GM18502 (cell line): ENCODE data around the gene GRHL1.
A peak's percentile ranks its signal among the peaks of the same experiment; 100 is the strongest.
"Not testable (repeated sequence)": the region's sequence is repeated elsewhere in the genome, so short reads cannot be mapped to it uniquely, and the experiment has no call there.

ENCODE experiments used
- ATAC-seq: cut with Tn5 transposase; IDR thresholded peaks from one replicate; pipeline ENCODE4 v1.9.1; 2021; ENCODE audit warnings: mild to moderate bottlenecking; ENCODE audit not compliant: unreplicated experiment, poor library complexity

GRHL1 gene, protein sequence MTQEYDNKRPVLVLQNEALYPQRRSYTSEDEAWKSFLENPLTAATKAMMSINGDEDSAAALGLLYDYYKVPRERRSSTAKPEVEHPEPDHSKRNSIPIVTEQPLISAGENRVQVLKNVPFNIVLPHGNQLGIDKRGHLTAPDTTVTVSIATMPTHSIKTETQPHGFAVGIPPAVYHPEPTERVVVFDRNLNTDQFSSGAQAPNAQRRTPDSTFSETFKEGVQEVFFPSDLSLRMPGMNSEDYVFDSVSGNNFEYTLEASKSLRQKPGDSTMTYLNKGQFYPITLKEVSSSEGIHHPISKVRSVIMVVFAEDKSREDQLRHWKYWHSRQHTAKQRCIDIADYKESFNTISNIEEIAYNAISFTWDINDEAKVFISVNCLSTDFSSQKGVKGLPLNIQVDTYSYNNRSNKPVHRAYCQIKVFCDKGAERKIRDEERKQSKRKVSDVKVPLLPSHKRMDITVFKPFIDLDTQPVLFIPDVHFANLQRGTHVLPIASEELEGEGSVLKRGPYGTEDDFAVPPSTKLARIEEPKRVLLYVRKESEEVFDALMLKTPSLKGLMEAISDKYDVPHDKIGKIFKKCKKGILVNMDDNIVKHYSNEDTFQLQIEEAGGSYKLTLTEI

DNA sequence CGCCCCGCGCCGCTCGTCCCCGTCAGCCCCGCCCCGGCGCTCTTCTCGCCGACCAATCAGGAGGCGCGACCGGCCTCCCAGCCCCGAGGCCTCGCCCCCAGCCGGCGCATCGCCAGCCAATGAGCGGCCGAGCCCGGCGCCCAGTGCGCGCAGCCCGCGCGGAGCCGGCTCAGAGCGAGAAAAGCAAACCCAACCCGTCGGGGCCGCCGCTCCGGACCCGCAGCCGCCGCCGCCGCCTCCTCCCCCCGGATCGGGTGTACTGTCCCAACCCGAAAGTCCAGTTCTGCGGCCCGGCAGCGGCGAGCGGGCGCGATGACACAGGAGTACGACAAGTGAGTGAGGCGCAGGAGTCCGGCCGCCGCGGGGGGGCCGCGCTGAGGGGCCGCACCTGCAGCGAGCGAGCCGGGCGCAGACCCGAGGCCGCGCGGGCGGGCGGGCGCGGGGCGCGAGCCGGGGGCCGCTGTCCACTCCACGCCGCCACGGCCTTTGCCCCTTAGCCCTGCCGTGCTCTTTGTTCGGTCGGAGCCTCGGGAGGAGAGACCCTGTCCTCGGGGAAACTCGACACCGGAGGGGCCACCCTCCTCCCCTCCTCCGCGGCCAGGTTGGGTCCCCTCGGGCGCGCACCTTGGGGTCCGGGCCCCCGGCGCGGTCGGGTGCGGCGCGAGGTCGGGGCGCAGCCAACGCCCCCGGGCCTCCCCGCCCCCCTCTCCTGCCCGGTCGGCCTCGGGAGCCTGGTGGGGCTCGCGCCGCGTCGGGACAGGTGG, at the start of gene GRHL1:
Gene GRHL1 (plus strand): TSS at position 172 of the 764 bp plus-strand sequence. CDS start 141 bp downstream, at position 313.
- ATAC-seq = peak; percentile 96

DNA sequence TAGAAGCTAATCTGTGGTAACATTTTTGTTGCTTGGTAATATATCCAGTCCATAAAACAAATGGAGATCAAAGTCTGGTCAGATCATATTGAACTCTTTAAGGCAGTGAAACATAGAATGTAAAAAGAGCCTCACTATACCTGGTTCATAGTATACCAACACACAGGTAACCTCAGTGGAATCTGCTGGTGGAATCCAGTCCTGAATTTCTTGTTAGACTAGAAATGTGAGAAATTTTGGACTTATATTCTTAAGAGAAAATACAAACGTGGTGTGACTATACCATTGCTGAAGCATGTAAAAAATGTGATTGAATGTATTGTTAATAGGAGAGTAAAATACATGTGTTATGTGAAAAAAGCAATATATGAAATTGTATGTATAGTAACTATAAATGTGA, 46.1 kb upstream of the GRHL1 start:
- no peak for ATAC-seq

DNA sequence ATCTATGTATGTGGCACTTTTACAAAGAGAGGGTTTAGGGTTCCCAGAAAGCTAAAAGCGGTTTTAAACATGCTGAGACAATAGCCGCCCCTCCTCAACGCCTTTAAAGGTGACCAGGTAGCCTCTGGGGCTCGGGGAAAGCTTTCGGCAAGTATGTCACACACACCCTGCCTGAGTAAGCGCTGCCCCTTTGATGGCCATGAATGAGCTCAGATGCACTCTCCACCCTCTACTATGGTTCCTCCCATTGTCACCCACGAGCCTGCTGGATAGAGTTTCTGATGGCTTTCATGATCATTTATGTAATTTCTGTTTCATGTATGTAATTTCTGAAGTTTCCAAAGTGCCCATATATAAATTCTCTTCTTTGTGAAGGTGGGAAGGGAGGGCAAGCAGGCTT, 44.1 kb upstream of the GRHL1 start:
- no peak for ATAC-seq

DNA sequence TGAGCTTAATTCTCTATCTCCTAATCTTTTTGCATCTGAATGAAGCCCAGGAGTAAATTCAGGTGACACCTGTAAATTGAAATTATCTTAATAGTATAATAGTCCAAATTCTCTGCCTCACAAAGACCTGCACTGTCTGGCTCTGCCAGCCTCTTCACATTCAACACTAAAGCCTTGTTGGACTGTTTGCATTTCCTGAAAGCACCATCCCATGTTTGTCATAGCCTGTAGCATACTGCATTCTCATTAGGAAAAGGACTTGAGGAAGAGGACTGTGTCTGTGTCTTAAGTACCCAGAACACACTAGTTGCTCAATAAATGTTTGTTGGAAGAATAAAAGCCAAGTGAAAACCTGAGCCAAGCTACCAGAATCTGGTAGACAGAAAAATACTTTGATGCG, 42.9 kb upstream of the GRHL1 start:
- ATAC-seq = no peak

DNA sequence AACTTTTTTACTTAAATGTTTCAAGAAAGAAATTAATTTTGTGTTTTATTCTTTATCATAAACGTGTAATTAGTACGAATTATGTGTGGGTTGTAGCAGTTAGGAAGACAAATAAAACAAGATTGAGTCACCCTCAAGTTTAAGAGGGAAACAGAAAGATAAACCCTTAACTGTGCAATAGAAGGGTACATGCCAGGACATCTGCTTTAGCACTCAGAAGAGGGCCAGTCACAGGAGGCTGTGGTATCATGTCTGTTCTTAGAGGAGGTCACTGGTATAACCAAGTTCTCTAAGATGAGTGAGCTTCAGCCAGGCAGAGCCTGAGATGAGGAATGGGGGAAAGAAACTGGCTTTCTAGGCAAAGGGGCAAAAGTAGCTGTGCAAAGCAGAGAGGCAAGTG, 42.4 kb upstream of the GRHL1 start:
- ATAC-seq = no peak

DNA sequence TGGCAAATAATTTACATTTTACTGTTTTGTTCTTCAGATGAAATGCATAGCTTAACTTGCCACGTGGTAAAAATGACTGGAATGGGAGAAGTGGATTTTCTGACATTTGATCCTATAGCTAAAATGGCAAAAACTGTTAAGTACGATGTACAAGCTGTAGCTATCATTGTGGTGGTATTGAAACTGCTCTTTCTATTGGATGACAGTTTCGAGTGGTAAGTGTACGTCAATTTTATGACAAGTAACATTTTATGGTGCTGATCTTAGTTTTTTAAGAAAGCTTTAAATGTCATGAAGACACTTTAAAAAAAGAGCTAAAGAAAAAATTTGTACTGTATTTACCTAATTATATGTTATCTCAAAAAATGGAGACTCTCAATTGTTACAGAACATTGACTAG, 40.8 kb upstream of the GRHL1 start:
- no peak for ATAC-seq

DNA sequence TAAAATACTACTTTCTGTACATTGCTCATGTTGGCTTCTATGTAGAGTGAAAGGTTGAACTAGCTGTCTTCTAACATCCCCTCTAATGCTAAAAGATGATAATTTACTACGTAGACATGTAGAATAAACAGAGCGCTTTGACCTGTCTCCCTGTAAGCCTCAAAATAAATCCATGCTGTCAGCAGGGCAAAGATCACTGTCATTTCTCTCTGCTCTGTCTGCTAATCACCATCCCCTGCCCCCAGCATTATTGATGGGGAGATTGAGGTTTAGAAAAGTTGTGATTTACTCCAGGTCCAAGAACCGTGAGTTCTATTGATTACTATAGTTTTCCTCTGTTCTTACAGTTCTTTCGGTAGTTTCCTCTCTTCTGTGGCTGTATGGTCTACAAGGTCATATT, 39.0 kb upstream of the GRHL1 start:
- no peak for ATAC-seq

DNA sequence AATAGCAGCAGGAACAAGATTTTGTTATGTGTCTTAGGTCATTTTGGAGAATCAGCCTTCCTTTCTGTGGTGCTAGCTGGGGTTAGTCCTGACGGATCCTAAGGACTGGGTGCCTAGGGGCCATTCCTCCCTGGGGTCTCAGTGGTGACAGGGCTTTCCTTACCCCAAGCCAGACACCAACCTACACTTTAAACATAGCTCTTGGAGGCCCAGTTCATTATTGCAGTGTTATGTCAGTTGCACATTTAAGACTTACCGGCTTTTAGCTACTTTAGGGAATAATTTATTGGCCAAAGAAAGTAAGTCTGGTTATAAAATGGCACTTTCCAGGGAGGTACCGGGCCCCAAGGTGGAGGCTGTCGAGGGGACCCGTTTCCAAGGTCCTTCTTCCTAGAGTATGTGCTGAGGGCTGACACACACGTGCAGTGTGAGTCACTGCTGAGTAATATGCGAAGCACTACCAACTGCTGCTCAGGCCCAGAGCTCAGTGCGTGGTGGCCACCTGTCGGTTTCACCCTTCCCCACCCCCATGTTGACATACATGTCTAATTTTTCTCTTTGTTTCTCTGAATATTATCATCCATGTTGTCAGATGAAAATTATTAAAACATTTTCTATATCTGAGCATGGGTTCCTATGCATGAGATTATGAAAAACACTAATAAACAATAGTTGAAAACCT, 37.0 kb upstream of the GRHL1 start:
- peak; percentile 100 for ATAC-seq

DNA sequence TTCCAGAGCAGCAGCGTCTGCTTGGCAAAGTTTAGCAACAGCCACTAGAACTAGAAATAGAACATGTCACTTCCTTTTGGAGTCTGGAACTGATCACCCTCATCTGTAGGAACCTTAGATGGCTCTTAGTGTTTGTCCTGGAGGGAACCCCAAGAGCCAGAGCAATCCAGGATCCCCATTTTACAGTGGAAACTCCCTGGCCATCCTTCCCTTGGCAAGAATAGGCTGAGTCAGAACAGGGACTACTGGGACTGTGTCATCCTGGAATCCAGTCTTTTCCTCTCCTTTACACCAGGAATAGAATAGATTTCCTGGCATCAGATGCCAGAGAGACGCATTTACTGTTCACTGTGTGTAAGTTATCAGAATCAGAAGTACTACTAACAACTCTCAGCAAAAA, 33.2 kb upstream of the GRHL1 start:
- no peak for ATAC-seq

DNA sequence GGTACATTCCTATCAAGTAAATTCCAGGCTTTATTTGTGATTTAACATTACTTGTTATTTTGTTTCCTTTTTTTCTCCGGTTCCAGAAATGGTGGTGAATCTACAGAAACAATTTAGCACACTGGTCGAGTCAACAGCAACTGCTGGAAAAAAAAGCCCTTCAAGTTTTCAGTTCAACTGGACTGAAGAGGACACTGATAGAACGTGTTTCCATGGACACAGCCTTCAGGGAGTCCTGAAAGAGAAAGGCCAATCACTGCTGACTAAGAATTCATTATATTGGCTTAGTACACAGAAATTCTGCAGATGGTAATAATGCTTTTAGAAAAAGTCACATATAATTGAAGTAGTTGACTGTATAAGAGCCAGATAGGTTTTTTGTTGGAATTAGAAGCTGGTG, 32.0 kb upstream of the GRHL1 start:
- ATAC-seq = no peak

DNA sequence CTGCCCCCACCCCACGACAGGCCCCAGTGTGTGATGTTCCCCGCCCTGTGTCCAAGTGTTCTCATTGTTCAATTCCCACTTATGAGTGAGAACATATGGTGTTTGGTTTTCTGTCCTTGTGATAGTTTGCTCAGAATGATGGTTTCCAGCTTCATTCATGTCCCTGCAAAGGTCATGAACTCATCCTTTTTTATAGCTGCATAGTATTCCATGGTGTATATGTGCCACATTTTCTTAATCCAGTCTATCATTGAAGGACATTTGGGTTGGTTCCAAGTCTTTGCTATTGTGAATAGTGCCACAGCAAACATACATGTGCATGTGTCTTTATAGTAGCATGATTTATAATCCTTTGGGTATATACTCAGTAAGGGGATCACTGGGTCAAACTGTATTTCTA, 24.5 kb upstream of the GRHL1 start:
- ATAC-seq = not testable (repeated sequence)

DNA sequence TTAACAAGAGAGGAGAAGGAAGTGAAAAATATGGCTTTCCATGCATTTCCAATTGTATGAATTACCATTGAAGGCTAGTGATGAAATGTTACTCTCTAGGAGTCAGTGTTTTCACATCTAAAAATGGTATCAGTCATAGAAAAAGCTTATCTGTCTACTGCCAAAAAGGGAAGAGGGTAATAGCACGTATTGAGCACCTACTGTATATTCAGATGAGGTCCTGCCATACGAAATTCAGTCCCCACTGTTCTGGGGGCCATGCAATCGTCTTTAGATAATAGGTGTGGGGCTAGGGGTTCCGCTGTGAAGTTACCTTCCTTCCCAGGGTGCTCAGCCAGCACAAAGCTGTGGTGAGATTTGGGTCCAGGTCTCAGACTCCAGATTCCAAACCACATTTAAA, 14.2 kb upstream of the GRHL1 start:
- ATAC-seq = no peak

DNA sequence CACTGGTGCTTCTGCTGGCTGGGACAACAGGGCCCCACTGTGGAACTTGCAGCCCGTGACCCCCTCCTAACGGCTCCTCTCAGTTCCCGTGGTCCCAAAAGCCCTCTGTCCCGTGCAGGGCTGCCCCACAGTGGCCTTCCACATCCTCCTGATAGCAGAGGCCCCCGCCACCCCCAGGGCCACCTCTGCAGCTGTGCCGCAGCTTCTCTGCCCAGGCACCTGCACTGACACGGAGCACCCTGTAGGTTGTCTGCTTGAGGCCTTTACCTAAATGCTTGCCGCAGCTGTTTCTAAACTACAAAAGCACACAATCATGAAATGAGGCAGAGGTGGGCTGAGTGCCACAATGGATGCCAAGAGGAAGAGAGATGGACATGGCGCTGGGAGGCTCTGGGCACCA, 13.5 kb upstream of the GRHL1 start:
- no peak for ATAC-seq

DNA sequence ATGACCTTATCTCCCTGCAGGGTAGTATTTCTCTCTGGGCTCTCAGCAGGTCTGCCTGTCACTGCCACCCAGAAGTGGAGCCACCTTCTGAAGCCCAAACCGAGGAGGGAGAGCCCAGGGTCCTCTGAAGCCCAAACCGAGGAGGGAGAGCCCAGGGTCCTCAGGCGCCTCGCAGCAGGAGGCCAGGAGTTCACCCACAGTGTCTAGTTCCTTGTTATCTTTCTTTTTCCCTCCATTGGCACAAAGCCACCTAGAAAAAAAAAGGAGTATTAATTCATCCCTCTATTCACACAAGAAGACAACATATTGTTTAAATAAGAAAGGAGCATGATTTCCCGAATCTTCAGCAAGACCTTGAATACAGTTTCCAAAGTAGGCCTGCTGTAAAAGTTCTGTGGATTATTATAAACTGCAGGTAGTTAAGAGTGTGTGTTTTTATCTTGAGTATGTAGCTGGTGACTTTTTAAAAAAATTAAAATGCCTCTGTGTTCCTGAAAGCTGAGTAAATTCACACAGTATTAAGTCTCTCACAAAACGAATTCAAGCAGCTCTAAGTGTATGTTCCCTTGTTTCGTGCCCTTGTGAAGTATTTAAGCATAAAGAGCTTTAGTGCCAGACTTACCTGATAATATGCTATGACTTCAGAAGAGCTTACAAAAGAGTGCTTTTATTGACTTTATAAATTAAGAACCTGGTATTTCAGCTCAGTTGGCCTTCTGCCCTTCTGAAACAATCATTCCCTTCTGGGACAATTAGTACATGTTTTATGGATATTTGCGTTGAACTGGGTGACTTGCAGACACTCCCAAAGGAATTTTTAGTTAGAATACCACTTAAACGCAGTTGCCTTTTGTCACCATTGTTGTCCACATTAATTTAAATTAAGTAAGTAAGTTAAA, 11.7 kb upstream of the GRHL1 start:
- no peak for ATAC-seq

DNA sequence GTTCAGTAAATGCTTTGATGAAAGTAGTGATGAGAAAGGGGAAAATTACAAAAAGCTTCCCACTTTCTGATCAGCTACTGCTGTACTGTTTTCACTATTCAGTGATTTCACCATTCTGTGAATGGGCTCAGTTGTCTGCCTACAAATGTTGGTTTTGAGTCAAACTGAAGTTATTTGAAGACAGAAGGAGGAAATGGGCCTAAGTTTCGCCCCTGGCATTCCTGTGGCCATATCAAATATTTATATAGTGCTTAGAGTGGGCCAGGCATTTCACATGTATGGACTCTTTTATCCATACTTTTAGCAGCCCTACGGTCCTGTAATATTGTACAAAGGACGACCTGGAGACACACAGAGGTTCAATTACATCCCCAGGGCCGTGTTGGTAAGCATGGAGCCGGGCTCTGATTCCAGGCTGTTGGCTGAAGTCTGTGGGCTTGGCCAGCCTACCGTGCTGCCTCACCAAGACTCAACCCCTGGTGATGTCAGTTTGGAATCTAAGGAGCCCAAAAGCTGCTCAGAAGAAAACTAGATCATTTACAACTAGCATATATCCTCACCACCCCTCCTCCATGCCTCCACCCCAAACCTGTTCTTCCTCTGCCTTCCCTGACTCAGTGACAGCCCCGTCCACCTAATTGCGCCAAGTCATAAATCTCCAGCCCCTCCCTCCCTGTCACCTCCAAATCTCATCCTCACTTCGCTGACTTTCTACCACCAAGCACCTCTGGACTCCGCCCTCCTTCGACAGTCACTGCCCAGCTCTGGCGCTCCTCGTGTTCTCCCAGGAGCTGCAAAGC, 10.1 kb upstream of the GRHL1 start:
- ATAC-seq = no peak

DNA sequence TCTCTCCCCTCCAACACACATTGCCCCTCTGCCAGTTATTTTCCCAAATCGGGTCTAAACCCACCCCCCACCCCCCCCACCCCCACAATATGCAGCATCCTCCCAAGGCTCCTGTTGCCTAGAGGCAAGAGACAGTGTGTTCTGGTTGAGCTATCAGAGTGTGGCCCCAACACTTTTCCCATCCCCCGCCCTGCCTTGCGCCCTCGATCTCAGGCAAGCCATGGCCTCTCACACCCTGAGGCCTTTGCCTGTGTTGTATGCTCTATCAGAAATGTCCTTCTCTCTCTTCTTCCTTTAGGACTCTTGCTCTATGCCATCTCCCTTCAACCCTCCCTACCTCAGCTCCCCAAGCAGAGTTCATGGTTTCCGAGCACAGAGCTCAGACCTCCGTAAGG, 9.5 kb upstream of the GRHL1 start:
- no peak for ATAC-seq

DNA sequence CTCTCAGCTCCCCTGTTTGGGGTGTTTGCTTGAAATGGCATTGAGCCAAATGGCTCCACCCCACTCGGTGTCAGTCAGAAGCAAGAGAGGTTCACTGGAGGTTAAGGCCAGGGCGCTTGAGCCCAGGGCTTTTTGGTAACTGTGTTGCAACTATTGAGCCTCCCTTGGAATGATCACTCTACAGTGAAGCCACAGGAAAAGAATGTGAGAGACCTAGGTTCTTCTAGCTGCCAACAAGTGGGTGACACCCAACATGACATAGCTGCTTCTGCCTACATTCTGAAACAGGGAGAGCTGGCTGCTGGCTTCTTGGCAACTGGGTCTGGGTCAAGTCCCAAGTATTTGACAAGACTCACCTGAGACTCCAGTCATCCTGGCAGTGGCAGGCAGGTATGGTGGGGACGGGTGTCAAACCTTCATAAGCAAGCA, 7.1 kb upstream of the GRHL1 start:
- no peak for ATAC-seq

DNA sequence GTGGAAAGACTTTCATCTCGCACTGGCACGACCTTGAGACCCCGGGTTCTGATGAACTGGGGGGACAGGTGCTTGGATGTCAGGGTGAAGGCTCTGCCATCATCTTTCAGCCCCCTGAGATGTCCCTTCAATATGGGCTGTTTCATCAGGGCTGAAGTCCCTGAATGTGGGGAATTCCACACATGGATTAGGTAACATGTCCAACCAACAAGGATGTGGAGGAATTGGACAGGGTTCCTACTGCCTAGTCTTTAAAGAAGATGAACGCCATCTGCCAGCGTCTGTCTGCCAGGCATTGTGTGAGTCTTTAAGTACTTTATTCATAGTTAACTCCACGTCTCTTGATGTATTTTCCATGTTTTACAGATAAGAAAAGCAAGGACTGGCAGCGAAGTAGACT, 5.9 kb upstream of the GRHL1 start:
- ATAC-seq = no peak

DNA sequence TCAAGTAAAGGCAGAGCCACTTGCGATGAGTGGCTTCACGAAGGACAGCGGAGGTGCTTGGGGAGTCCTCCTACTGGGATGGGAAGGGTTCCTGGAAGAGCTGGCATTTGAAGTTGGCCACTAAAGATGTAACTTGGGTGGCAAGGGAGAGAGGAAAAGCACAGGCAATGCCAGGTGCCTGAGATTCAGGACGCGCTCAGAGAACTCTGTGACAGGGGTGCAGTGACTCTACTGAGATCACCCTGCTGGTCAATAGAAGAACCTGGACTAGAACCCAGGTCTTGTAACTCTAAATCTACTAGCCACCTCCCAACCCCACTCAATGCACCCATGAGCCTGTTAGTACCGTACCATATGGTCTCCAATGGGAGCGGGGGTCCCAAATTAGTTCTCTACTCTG, 5.4 kb upstream of the GRHL1 start:
- no peak for ATAC-seq
